Measurements from ENCODE around the gene ZNF582.

ZNF582 gene

DNA sequence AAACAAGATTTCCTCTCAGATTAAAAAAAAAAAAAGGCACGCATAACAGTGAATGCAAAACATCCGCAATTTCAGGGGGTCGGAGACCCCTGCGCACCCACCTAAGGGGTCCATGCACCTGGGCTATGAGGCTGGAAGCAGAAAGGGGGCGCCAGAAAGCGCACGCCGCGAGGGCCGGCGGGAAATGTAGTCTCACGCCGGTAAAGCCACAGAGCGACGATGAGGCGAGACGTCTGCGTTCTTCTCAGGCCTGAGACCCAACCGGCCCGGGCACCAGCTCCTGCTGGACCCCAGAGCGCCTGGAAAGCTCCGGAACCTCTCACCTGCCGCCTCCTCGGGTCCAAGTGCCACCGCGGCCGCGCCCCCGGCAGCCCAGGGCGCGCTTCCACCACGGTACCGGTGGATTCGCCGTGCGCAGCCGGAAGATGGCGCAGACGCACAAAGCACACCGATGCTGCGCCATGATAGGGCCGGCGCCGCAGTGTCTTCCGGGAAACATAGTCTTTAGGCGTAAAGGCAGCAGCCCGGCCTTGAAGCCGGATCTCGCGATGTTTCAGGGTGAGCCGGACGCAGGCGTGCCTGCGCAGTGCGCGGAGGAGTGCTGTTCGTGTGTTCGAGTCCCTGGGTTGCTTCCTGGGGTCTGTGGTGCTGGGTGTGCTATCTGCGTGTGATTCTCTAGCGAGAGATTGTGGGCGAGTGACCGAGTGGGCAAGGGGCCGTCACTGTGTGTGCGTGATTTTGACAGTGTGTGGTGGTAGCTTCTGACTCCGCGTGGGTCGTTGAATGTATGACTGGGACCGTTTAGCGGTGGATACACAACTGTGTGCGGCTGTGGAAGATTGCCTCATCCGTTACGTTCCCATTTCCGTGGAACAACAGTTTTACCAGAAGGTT is at the start of gene ZNF582:
TSS of gene ZNF582 (minus strand) at position 416 of the 894 bp plus-strand sequence. CDS start 1,782 bp downstream, outside the sequence.
- DNase-seq, result peak; percentile 91

DNA sequence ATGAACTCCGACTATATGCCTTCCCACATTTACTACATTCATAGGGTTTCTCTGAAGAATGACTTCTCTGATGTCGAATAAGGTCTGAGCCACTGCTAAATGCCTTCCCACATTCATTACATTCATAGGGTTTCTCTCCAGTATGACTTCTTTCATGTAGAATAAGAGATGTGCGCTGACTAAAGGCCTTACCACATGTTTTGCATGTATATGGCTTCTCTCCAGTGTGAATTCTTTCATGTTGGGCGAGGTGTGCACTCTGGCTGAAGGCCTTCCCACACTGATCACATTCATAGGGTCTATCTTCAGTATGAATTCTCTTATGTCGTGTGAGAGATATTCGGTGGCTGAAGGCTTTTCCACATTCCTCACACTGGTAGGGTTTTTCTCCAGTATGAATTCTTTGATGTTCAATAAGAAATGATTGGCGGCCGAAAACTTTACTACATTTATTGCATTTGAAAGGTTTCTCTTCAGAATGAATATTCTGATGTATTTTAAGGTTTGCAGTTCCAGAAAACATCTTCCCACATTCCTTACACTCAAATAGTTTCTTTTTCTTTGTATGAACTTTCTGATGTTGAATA is 48.0 kb upstream of the ZNF582 start:
- DNase-seq, result no peak

DNA sequence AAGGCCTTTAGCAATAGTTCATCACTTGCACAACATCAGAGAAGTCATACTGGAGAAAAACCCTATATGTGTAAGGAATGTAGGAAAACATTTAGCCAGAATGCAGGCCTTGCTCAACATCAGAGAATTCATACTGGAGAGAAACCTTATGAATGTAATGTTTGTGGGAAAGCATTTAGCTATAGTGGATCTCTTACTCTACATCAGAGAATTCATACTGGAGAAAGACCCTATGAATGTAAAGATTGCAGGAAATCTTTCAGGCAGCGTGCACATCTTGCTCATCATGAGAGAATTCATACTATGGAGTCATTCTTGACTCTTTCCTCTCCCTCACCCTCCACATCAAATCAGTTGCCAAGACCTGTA is 30.6 kb upstream of the ZNF582 start:
- no peak for DNase-seq

DNA sequence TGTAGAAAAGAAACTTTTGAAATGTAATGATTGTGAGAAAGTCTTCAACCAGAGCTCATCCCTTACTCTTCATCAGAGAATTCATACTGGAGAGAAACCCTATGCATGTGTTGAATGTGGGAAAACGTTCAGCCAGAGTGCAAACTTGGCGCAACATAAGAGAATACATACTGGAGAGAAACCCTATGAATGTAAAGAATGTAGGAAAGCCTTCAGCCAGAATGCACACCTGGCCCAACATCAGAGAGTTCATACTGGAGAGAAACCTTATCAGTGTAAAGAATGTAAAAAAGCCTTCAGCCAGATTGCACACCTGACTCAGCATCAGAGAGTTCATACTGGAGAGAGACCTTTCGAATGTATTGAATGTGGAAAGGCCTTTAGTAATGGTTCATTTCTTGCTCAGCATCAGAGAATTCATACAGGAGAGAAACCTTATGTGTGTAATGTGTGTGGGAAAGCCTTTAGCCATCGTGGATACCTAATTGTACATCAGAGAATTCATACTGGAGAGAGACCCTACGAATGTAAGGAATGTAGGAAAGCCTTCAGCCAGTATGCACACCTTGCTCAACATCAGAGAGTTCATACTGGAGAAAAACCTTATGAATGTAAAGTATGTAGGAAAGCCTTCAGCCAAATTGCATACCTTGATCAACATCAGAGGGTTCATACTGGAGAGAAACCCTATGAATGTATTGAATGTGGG is 30.1 kb upstream of the ZNF582 start:
- DNase-seq, result no peak

DNA sequence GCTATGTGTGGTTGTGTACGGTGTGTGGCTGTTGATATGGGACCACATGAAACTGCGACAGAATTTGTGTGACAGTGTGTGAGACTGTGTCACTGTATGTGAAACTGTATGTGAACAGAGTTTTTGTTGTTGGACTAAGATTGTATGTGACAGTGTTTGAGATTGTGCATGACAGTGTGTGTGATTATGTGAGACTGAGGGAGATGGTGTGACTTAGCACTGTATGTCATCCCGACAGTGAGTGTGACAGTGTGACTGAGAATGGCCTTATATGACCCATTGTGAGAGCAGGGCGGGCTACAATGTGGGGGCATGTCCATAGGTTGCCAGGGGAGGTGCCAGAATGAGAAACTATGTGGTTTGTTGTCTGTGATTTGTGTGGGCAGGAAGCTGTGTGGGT is 11.7 kb upstream of the ZNF582 start:
- no peak for DNase-seq

DNA sequence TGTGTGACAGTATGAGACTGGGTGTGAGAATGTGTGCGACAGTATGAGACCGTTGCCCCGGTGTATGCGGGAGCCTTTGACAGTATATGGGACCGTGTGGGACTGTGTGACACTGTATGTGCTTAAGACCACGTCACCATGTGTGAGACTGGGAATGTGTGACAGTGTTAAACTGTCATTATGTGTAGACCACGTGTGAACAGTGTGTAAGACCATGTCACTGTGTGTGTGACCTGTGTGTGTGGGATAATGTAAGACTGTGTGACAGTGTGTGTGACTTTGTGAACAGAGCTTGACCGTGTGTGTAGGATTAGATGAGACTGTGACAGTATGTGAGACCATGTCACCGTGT is 11.3 kb upstream of the ZNF582 start:
- DNase-seq, result no peak

DNA sequence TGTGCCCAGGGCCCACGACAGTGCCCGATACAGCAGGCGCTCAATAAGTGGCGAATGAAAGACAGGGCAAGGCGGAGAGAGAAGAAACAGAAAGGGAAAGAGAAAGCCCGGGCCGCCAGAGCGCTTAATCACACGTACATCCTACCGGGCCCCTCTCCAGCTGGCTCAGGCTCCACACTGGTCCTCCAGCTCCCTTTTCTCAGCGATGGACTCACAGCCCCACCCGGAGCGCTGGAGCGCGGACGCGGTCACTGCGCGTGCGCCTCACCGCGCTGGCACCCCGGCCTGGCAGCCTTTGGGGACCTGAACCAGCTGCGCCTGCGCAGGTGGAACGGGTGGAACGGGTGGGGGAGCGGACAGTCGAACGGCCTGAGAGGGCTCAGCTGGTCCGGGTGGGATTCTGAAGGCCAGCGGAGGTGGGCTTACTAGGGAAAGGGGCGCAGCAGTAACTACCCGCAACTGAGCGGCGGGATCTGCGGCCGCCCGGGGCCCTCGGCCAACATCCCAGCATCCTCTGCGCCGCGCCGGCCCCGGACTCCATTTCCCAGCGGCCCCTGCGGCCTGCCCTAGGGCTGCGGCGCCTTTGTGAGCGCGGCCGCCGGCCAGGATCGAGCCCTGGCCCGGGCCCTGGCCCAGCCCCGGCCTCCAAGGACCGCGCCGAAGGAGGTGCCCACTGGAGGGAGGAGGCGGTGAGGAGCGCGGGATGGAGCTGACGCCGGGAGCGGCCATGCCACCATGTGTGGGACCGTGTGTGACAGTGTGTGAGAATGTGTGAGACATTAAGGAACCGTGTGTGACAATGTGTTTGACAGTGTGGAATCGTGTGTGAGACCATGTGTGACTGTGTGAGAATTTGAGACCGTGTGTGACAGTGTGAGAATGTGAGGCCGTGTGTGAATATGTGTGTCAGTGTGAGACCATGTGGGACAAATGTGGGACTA is 10.7 kb upstream of the ZNF582 start, which contains the start of gene ZNF583:
TSS of gene ZNF583 (plus strand) at position 569 of the 941 bp plus-strand sequence. CDS start 2,783 bp downstream, outside the sequence.
- DNase-seq, result peak; percentile 91

DNA sequence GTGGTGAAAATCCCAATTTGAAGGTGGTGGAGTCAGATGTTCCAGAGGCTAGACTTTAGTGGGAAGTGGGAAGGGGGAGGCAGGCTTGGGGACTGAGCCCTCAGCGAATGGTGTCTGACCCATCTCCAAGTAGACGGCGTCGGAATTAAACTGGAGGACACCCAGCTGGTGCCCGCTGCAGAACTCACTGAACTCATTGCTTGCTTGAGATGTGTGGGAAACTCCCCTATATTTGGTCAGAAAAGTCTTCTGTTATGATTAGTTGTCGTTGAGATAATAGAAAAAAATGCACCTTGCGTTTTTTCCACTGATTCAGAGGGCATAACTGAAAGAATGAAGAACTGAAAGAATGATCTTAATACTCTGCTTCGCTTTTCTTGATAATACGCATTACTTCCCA is 9.9 kb upstream of the ZNF582 start:
- DNase-seq, result peak; percentile 5

DNA sequence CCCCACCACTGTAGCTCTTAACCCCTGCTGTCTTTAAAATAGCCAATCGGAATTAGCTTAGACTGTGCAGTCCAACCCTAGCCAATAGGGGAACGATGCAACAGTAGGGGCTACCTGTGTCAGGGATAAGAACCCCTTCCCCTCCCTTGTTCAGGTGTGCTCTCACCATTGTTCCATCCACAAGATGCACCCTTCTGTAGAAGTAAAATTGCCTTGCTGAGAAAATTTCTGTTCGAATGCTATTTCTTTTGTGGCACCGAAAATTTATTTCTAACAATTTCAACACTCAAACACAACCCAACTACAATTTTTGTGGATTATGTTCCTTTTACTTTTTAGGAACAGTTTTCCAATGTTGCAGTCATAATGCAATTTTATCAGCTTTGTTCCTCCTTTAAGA is 7.2 kb upstream of the ZNF582 start:
- DNase-seq, result no peak

DNA sequence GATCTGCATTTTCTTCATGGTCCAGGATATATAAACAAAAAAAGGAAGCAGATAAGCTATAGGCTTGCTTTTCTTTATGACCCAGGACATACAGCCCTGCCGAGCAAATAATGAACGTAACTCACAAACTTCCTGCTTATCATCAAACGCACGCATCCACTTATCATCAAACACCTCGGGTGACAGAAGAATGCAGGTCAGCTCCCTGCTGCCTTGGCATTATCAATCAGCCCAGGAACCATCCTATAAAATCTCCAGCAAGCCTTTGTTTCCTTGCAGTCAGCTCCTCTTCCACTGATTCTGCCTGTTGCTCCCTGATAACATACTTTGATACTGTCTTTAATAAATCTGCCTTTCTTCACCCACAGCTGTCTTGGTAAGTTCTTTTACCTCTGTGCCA is 5.5 kb upstream of the ZNF582 start:
- DNase-seq, result no peak

DNA sequence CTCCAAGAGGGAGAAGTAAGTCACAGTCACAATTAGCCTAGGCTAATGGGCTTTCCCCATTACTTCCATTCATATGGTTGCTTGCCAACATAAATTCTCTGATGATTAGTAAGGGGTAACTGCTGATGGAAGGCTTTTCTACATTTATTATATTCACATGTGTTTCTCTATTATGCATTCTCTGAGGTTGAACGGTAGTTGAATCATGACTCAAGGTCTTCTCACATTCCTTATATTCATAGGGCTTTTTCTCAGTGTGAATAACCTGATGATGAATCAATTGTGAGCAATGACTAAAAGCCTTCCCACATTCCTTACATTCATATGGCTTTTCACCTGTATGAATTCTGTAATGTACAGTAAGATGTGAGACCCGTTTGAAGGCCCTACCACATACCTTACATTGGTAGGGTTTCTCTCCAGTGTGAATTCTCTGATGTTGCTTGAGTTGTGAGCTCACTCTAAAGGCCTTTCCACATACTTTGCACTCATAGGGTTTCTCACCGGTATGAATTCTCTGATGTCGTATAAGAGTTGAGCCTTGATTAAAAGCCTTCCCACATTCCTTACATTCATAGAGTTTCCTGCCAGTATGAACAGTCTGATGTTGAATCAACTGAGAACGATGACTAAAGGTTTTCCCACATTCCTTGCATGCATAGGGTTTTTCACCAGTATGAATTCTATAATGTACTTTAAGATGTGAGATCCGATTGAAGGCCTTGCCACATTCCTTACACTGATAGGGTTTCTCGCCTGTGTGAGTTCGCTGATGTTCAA is 9.3 kb downstream of the ZNF582 start:
- DNase-seq, result no peak

DNA sequence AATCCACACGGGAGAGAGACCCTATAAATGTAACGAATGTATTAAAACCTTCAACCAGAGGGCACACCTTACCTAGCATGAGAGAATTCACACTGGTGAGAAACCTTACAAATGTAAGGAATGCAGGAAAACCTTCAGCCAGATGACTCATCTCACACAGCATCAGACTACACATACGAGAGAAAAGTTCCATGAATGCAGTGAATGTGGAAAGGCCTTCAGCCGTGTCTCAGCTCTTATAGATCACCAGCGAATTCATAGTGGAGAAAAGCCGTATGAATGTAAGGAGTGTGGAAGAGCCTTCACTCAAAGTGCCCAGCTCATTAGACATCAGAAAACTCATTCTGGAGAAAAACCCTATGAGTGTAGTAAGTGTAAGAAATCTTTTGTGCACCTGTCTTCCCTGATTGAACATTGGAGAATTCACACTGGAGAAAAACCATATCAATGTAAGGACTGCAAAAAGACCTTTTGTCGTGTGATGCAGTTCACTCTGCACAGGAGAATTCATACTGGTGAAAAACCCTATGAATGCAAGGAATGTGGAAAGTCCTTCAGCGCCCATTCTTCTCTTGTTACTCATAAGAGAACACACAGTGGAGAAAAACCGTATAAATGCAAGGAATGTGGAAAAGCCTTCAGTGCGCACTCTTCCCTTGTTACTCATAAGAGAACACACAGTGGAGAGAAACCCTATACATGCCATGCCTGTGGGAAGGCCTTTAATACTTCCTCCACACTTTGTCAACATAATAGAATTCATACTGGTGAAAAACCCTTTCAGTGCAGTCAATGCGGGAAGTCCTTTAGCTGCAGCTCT is 16.0 kb downstream of the ZNF582 start:
- DNase-seq, result no peak

DNA sequence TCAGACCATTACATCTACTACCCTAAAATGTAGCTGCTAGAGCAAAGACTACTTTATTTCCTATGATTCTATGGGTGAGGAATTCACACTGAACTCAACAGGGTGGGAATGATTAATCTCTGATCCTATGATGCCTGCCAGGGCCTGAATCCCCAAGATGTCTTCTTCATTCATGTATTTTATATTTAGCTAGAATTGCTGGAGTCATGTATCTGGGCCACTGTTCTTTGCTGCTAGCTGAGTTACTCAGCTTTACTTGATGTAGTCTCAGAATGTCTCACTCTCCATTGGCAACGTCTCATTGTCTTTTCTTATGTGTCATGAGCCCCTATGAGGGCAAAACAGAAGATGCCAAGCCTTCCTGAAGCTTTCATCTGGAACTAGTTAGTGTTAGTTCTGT is 21.1 kb downstream of the ZNF582 start:
- DNase-seq, result no peak

DNA sequence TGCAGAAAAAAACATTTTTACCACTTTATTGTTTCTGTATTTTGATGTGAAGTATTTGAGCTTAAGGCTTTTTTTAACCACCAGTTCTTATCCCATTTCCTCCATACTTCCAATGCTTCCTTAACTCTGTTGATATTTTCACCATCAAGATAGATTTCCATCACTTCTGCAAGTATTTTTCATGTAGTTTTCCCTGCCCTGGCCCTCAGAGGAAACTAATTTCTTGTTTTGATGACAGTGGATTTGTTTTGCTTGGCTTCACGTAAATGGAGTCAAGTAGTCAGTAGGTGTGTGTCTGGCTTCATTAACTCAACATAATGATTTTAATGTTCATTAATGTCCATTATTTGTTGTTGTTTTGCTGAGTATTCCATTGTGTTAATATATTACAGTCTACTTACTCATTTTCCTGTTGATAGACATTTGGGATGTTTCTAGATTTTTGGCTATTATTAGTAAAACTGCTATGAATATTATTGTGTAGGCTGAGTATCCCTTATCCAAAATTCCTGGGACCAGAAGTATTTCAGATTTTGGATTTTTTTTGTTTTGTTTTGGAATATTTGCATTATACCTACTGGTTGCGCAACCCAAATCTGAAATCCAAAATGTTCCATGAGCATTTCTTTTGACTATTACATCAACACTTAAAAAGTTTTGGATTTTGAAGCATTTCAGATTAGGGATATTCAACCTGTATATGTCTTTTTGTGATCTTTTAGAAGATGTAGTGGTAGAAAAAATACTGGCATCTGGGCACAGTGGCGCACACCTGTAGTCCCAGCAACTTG is 23.3 kb downstream of the ZNF582 start:
- no peak for DNase-seq

DNA sequence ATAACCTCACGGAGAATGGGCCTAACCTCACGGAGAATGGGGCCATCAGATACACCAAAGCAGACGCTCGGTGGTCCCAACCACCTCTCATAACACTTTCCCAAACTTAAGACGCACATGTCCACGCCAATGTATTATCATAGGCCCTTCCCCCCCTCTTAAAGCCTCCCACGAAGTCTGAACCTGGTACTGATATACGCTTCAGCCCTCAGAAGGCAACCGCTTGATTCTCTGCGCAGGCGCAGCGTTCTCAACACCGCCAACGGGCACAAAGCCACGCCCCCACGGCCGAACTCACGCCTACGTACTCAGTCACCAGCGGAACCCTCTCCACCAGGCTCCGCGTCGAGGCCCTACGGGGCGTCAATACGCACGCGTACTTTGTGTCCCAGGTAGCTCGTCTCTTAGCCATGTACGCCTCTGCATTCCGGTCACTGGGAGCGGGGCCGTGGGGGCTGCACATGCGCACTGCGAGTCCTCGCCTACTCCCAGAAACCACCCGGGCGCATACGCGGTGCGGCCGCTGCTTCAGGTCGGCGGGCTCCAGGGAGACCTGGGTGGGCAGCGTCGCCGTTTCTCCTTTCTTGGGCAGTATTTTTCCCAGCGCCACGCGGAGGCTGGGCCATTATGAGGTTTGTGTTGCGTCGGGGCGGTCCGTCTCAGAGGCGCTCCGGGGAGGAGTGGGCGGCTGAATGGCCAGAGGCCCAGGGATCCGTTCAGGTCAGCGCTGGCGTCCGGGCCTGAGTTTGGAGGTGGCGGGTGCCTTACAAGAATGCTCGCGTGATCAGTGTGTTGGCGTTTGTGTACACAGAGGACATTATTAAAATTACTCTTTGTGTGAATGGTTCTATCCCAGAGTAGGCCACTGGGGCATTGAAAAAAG is 25.3 kb downstream of the ZNF582 start:
- DNase-seq, result peak; percentile 63

DNA sequence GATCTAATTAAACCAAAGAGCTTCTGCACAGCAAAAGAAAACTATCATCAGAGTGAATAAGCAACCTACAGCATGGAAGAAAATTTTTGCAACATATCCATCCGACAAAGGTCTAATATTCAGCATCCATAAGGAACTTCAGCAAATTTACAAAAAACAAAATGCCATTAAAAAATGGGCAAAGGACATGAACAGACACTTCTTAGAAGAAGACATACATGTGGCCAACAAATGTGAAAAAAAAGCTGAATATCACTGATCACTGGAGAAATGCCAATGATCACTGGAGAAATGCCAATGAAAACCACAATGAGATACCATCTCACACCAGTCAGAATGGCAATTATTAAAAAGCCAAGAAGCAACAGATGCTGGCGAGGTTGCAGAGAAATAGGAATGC is 32.5 kb downstream of the ZNF582 start:
- DNase-seq, result no peak

DNA sequence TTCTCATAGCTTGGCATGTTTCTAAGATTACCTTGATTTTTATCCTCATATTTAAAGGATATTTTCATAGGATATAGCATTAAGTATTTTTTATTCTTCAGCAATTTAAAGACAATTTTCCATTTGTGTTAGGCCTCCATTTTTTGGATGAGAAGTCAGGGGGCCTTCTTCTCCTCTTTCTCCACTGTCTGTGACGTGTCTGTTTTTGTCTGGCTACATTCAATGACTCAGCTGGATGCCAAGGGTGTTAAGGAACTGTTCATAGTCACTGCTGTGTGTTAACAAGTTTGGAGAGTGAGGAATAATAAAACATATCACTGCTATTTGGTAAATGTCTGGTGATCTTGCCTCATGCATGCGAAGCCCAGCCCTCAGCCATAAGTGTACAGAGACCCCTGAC is 36.4 kb downstream of the ZNF582 start:
- DNase-seq, result no peak

DNA sequence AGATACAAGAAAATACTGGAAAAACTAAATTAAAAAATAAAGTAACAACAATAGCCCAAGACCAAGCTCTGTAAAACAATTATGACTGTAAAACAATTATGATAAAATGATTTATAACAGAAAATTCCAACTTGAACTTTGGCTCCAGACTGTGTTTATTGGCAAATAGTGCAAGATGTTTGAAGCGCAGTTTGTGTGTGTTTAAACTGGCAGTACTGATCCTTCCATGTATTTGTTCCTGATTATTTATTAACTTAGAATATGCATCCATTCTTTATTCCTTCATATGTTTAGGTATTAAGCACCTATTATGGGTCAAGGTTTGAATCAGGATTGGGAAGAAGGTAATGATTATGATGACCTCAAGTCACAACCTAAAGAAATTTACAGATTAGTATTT is 37.8 kb downstream of the ZNF582 start:
- no peak for DNase-seq

DNA sequence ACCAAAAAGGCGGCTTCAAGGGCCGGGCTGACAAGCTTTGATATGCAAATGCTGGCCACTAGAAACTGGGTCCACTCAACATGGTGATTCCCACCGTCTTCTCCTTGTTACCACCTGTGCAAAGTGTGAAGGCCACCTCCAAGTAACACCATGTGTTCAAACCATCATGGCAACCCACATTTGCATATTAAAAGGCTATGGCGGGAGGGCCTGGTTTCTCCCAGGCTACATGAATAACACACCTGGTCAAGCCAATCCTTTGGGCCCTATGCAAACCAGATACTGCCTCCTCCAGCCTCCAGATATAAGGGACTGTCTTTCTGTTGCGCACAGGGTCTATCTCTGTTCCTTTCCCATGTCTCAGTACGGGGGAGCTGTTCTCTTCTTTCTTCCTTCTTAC is 42.1 kb downstream of the ZNF582 start:
- no peak for DNase-seq
